Subcutaneous adipose tissue (tissue), 4 donors: ENCODE measurements around the gene S100G. TPM values are rescaled to one million over a fixed set of nuclear protein-coding genes. Genes with fewer than 3 reads are reported as not detected.

Experiments used
- CTCF ChIP-seq: fragments of 450-650 bp; IDR thresholded peaks from one replicate; pipeline ENCODE4 v1.5.1; 2016; ENCODE audit warnings: low read depth, mild to moderate bottlenecking, control low read depth, antibody characterized with exemption, moderate library complexity
- total RNA-seq, 4 donors: library from RNA; depleted of rRNA; stranded (reverse); fragments of >200 nt; gene quantifications; one replicate each; pipeline ENCODE4 v1.1.0, GENCODE V29; 2016

S100G gene
- not detected for total RNA-seq

- no peak for TF ChIP-seq CTCF
Measured at GRCh38 chrX:16649858-16650257, at the start of gene S100G. Gene S100G (plus strand): TSS chrX:16650158. CDS start chrX:16651007, 849 bp downstream.

GRCh38 chrX:16601885-16602284 lies 48.1 kb upstream of the S100G start:
- TF ChIP-seq CTCF = no peak

- TF ChIP-seq CTCF = no peak
Measured at GRCh38 chrX:16603822-16604221, 46.1 kb upstream of the S100G start.

GRCh38 chrX:16604337-16604736 lies 45.6 kb upstream of the S100G start:
- no peak for TF ChIP-seq CTCF

- no peak for TF ChIP-seq CTCF
Measured at GRCh38 chrX:16606142-16606720, 43.7 kb upstream of the S100G start.

GRCh38 chrX:16610121-16610621 lies 39.8 kb upstream of the S100G start:
- no peak for TF ChIP-seq CTCF

- no peak for TF ChIP-seq CTCF
Measured at GRCh38 chrX:16612257-16612897, 37.6 kb upstream of the S100G start.
